ENCODE data around the gene CDH5. TPM values are rescaled to one million over a fixed set of nuclear protein-coding genes. Genes with fewer than 3 reads are reported as not detected.

Gene CDH5
- total RNA-seq, 2 donors from 2014 or later = 0.18 TPM; not detected in 1

- H3K27ac Mint-ChIP-seq = peak overlapping the region; percentile 85
- peak overlapping the region; percentile 7 for H3K4me3 Mint-ChIP-seq
- 47 to 69% methylated on average over 7 to 16 of the region's 16 CpGs for WGBS, 2 experiments (ENCODE audit: insufficient coverage in 1 of 2, insufficient read length in 1 of 2)
- H3K36me3 Mint-ChIP-seq (ENCODE audit: low read depth) = no peaks in the 10 kb centered on the region
- peaks cover 11% of the 10 kb centered on the region for H3K4me1 ChIP-seq (ENCODE audit: control insufficient read depth, insufficient read depth, low read length)
- H3K36me3 ChIP-seq (ENCODE audit: control insufficient read depth, insufficient read depth, low read length) = no peaks in the 10 kb centered on the region
- DNase-seq = peak; percentile 74
- no peaks in the 10 kb centered on the region for H3K9me3 ChIP-seq (ENCODE audit: control insufficient read depth, low read length)
- H3K27ac ChIP-seq (ENCODE audit: low read depth, low read length) = peak overlapping the region; percentile 88
- TF ChIP-seq CTCF (conservative IDR thresholded peaks at IDR 0.05) = no peak
- H3K9me3 Mint-ChIP-seq = no peaks in the 10 kb centered on the region
- H3K27me3 Mint-ChIP-seq (ENCODE audit: insufficient read depth) = peaks cover 8% of the 10 kb centered on the region
- no peak overlapping the region for H3K9ac ChIP-seq (ENCODE audit: extremely low read depth, low read length, poor library complexity, severe bottlenecking)
- no peak overlapping the region for H3K4me3 ChIP-seq (ENCODE audit: low read length)
- H3K4me1 Mint-ChIP-seq = peaks cover 31% of the 10 kb centered on the region
- H3K27me3 ChIP-seq (ENCODE audit: control insufficient read depth, insufficient read depth, low read length, poor library complexity, severe bottlenecking) = no peaks in the 10 kb centered on the region
These were observed 2.2 kb upstream of the CDH5 start for GRCh38 chr16:66364117-66364958.

GRCh38 chr16:66364959-66365306 is 1.6 kb upstream of the CDH5 start:
- H3K4me1 Mint-ChIP-seq = peaks cover 31% of the 10 kb centered on the region
- no peak overlapping the region for H3K4me3 Mint-ChIP-seq

GRCh38 chr16:66365651-66366050 is 840 bp upstream of the CDH5 start:
- no peaks in the 10 kb centered on the region for H3K36me3 Mint-ChIP-seq (ENCODE audit: low read depth)
- DNase-seq = peak; percentile 38
- peaks cover 31% of the 10 kb centered on the region for H3K4me1 Mint-ChIP-seq
- H3K27me3 Mint-ChIP-seq (ENCODE audit: insufficient read depth) = peaks cover 8% of the 10 kb centered on the region
- no peaks in the 10 kb centered on the region for H3K36me3 ChIP-seq (ENCODE audit: control insufficient read depth, insufficient read depth, low read length)
- no peak overlapping the region for H3K4me3 Mint-ChIP-seq
- TF ChIP-seq CTCF (conservative IDR thresholded peaks at IDR 0.05) = no peak
- no peak overlapping the region for H3K27ac ChIP-seq (ENCODE audit: low read depth, low read length)
- H3K9me3 ChIP-seq (ENCODE audit: control insufficient read depth, low read length) = no peaks in the 10 kb centered on the region
- H3K27ac Mint-ChIP-seq = no peak overlapping the region
- H3K4me3 ChIP-seq (ENCODE audit: low read length) = no peak overlapping the region
- H3K9ac ChIP-seq (ENCODE audit: extremely low read depth, low read length, poor library complexity, severe bottlenecking) = no peak overlapping the region
- no peaks in the 10 kb centered on the region for H3K9me3 Mint-ChIP-seq
- H3K27me3 ChIP-seq (ENCODE audit: control insufficient read depth, insufficient read depth, low read length, poor library complexity, severe bottlenecking) = no peaks in the 10 kb centered on the region
- peaks cover 7% of the 10 kb centered on the region for H3K4me1 ChIP-seq (ENCODE audit: control insufficient read depth, insufficient read depth, low read length)
- WGBS, 2 experiments (ENCODE audit: insufficient coverage in 1 of 2, insufficient read length in 1 of 2) = 81 to 86% methylated on average over 4 of the region's 4 CpGs

More at GRCh38 chr16:66364959-66365306, 1.6 kb upstream of the CDH5 start:
- 71 to 80% methylated on average over 1 to 2 of the region's 2 CpGs for WGBS, 2 experiments (ENCODE audit: insufficient coverage in 1 of 2, insufficient read length in 1 of 2)
- Histone ChIP-seq H3K9me3 (ENCODE audit: control insufficient read depth, low read length) (no peaks in the 10 kb centered on the region), H3K9ac (ENCODE audit: extremely low read depth, low read length, poor library complexity, severe bottlenecking) (no peak overlapping the region), H3K4me1 (ENCODE audit: control insufficient read depth, insufficient read depth, low read length) (peaks cover 10% of the 10 kb centered on the region), H3K36me3 (ENCODE audit: control insufficient read depth, insufficient read depth, low read length) (no peaks in the 10 kb centered on the region), H3K27me3 (ENCODE audit: control insufficient read depth, insufficient read depth, low read length, poor library complexity, severe bottlenecking) (no peaks in the 10 kb centered on the region), H3K27ac (ENCODE audit: low read depth, low read length) (no peak overlapping the region), H3K4me3 (ENCODE audit: low read length) (no peak overlapping the region)
- no peak for DNase-seq
- TF ChIP-seq CTCF (conservative IDR thresholded peaks at IDR 0.05) = no peak
- Mint-ChIP-seq H3K27me3 (ENCODE audit: insufficient read depth) (peaks cover 8% of the 10 kb centered on the region), H3K27ac (peak overlapping the region; percentile 28), H3K9me3 (no peaks in the 10 kb centered on the region), H3K36me3 (ENCODE audit: low read depth) (no peaks in the 10 kb centered on the region)
